ENCODE results near the gene GFOD1.

GFOD1 gene, protein sequence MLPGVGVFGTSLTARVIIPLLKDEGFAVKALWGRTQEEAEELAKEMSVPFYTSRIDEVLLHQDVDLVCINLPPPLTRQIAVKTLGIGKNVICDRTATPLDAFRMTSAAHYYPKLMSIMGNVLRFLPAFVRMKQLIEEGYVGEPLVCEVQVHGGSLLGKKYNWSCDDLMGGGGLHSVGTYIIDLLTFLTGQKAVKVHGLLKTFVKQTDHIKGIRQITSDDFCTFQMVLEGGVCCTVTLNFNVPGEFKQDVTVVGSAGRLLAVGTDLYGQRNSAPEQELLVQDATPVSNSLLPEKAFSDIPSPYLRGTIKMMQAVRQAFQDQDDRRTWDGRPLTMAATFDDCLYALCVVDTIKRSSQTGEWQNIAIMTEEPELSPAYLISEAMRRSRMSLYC

DNA sequence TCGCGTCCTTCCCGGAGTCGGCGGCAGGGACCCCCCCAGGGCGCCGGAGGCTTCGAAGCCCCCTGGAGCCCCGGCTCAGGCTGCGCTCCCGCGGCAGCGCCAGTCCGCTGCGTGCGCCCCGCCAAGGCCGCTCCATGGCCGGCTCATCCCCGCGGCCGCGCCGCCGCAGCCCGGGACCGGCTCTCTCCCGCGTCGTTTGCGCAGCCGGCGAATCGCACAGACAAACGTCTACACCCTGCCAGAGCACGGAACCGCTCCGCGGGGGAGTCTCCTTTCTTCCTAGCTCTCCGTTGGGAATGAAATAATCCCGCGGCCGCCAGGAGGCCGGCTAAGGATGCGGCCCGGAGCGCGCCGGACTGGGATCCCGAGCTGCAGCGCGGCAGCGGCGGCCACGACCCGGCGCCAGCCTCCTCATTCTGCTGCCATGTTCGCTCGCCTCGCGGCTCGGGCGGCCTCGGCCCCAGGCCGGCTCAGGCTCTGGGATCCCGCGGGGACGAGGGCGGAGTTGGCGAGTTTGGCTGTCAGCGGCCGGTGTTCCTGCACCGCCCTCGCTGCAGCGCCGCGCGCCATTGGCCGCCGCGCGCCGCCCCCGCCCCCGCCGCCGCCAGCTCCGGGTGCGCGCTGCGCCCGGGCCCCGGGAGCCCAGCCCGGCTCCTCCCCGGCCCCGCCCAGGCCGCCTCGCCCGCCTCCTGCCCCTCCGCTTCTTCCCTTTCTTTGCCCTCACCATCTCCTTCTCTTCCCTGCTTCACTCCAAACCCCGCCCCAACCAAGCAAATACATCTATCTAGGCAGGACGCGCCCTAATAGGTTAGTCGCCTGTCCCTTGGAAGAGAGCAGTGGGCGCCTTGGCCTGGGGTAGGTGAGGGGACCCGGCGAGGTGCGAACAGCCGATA lies at the start of gene GFOD1:
GFOD1 (minus strand) TSS at position 479 of the 893 bp plus-strand sequence. CDS start 710 bp downstream, outside the sequence.
- peak; percentile 78 for DNase-seq

DNA sequence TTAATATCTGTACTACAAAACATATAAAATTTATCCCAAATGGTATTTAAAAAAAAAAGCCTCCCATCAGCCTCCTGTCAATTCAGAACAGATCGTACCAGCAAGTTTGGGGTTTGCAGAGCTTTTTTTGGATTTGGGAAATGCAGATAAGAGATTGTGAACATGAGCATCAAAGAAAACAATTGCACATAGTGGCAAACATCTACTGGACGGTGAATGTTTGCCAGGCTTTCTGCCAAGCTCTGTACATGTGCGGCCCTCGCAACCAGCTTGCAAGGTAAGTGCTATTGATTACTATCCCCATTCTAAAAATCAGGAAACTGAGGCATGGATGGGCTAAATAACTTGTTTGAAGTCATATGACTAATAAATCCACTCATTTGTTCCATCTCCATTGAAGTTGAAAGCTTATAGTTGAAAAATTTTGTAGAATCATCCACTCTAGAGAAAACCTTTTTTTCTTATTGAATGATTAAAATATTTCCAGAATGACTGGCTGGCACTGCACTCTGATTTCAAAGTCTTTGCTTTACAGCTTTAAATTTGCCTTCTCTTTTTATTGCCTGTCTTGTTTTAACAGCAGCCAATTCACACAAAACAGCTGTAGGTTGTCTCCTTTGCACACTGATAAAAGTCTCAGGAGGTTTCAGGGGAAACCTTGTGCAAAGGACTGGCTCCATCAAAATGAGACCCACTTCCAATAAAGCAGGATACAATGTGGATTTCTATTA lies 49.6 kb upstream of the GFOD1 start:
- no peak for DNase-seq

DNA sequence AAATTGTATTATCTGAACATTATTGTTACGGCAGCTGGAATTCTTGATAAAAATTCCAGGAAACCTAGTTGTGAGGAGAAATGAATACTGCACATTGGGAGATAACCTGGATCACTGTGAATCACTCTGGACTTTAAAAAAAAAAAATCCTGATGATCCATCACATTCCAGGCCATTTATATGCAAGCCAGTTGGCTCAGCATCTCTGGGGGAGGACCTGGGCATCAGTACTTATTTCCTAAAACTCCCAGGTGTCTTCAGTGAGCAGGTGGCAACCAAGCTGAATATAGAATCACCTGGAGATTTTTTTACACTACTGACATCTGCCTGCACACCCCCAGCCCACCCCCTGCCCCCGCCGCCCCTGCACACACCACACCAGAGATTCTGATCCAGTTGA lies 47.9 kb upstream of the GFOD1 start:
- no peak for DNase-seq

DNA sequence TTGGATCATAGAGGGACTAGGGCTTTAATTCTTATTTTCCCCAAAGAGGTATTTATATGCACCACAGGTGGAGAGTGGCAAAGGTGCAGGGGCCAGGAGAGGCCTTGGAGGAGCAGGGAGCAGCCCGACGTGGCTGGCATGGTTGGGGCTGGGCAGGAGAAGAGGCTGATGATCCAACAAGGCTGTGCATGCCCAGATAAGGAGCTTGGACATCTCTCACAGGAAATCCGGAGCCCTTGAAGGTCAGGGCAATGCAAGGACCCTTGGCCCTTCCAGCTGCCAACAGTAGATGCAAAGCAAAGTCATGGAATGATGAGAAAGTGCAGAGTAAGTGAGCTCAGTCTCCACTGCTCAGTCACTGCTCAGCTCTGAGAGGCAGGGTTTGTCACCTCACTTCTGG lies 47.1 kb upstream of the GFOD1 start:
- DNase-seq = no peak

DNA sequence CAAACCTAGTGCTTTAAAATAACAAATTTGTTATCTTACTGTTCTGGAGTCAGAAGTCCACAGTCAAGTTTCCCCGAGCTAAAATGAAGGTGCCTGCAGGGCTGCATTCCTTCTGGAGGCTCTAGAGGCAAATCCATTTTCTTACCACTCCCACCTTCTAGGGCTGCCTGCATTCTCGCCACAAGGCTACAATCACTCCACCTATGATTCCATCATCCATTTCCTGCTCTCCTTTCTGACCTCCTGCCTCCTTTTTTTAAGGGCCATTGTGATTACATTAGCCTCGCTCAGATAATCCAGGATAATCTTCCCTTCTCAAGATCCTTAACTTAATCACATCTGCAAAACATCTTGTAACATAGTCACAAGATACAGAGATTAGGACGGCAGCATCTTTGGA lies 44.6 kb upstream of the GFOD1 start:
- DNase-seq = no peak

DNA sequence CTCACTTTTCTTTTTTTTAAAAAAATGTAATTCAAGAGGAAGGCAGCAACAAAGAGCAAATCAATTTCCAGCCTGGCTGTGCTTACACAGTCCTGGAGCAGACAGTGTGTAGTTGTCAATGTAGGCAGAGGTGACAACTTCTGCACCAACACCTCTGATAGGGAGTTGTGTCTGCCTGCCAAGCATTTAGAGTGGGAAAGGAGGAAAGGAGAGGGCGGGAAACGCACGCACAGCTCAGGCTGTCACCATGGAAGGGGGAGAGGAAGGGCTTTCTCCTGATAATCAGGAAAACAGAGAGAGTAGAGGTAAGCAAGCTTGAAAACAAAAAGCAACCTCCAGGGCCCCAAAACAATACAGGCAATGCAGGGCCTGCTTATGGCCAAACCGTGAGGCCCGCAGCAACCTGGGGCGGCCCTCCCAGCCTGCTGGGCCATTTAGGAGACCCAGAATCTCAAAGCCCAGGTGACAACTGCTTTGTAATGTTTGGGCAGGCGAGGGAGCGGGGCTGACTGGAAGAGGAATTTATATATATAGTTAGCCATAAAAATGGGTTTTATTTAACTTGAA lies 41.5 kb upstream of the GFOD1 start:
- DNase-seq = no peak

DNA sequence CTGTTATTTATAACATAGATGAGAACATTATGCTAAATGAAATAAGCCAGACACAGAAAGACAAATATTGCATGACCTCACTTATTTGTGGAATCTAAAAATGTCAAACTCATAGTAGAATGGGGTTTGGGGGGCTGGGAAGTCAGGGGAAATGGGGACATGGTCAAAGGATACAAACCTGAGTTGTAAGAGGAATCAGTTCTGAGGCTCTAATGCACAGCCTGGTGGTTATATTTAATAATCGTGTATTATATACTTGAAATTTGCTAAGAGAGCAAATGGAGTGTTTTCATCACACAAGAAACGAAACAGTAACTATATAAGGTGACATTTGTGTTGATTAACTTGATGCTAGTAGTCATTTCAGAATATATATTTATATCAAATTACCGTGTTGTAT lies 40.8 kb upstream of the GFOD1 start:
- DNase-seq = no peak

DNA sequence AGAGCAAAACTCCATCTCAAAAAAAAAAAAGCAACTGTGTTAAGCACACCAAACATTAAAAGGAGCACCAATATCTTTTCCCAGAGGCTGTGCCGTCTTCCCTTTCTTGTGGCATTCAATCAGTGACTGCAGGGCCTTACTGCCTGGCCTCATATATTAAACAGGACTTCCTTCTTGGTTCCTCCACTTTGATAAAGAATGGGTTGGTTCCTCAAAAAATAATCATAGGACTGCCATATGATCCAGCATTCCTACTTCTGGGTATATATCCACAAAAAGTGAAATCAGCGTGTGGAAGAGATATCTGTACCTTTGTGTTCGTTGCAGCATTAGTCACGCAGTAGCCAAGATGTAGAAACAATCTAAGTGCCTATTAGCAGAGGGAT lies 40.3 kb upstream of the GFOD1 start:
- no peak for DNase-seq

DNA sequence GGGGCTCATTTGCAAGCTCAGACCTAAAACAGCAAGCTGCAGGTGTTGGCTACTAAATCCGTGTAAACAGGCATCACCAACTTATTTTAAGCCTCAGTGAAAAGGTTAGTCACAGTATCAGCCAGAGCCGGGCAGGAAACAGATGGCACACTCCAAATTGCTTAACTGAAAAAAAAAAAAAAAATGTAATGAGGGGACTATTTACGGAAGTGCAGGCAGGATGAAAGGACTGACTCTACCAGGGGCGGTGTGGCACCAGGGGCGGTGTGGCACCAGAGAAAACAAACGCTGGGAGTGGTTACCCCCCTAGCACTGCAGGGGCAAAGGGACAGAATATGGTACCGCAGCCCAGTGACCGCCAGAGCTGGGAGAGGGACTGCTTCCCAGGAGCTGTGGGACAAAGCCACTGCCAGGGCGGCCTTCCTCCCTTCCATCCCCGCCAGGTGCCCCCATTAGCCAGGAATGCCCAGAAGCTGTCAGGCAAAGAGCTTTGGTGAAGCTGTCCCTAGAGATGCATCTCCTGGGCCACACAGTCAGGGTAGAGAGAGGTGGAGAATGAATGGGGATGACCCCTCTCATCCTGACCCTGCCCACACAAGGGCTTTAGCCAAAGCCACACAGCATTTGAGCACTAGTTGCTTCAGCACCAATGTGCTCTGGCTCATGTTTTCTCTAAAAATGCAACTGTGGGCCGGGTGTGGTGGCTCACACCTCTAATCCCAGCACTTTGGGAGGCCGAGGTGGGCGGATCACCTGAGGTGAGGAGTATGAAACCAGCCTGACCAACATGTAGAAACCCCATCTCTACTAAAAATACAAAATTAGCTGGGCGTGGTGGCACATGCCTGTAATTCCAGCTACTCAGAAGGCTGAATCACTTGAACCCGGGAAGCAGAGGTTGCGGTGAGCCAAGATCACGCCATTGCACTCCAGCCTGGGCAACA lies 39.6 kb upstream of the GFOD1 start:
- peak; percentile 14 for DNase-seq

DNA sequence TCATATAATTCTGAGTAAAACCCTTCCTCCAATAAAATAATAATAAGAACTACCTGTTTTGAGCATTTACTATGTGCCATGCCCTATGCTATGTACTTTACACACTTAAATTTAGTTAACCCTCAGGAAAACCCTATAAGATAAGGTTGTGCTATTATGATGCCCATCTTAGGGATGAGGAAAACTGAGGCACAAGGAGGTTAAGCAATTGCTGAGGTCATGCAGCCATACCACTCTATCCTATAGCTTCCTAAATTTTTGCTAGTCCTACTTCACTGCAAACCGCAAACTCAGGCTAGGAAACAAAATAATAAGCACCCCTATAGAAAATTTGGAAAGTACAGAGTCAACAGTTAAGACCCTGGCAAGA lies 38.9 kb upstream of the GFOD1 start:
- no peak for DNase-seq

DNA sequence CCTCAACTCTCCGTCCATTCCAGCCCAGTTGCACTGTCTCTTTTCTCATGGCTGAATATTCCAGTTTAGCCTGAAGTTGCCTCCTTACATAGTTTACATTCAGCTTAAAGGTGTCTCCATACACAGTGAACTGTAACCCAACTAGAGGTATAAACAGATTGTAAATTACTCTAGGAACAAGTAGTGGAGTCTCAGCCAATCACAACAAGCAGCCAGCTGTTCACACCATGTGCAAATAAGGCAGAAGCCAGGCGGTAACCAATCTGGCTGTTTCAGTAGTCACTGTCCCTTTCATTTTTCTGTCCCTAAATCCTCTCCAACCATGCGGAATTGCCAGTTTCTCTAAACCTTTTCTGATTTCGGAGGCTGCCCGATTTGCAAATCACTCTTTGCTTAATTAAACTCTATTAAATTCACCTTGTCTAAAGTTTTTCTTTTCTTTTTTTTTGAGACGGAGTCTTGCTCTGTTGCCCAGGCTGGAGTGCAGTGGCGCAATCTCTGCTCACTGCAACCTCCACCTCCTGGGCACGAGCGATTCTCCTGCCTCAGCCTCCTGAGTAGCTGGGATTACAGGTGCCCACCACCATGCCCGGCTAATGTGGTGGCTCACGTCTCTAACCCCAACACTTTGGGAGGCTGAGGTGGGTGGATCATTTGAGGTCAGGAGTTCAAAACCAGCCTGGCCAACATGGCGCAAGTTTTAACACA lies 37.6 kb upstream of the GFOD1 start:
- no peak for DNase-seq

DNA sequence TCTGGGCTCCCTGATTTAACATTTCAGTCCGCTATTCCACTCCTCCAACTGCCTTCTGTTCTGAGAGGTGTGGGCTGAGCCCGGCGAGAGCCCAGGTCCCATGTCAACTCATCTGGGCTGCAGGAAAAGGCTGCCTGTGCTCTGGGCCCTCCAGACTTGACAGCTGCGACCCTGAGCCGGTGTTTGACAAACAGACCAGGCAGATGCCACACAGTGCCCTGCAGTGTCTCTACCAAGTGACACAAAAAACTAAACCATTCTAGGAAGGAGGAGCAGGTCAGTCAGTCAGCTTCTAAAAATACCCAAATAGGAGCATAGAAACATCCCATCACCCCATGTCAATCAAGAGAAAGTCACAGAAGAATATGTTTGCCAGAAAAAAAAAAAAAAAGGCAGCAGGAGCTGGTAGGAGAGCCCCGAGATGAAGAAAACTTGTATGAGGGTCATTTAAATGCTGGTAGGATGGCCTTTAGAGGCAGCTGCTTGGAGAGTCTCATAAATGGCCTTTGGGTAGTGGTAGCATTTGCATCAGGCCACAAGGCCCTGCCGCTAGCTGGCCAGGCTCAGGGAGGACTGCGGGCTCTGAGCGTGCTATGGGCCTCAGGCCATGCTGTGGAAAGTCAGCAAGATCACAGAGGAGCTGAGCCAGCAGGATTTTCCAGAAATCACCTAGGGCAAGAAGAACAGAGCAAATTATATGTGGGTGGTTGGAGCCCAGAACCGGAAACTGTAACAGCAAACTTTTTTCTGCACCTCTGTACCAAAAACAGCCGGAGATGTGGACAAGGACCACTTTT lies 36.6 kb upstream of the GFOD1 start:
- no peak for DNase-seq

DNA sequence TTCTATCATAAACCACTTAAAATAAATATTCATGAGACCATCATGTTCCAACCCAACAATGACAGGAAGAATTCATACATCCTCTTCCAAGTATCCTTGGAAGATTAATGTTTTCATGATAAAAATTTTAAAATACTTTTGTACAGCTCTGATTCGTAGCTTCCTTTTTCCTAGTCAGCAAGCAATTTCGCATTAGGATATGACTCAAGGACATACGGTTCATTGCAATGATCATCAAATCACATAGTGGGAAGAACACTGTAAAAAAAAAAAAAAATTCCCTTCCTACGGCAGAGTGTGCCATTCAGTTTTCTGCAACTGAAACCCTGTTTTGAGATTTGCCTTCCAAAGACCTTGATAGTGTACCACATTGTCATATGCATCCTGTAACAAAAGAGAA lies 35.3 kb upstream of the GFOD1 start:
- DNase-seq = no peak

DNA sequence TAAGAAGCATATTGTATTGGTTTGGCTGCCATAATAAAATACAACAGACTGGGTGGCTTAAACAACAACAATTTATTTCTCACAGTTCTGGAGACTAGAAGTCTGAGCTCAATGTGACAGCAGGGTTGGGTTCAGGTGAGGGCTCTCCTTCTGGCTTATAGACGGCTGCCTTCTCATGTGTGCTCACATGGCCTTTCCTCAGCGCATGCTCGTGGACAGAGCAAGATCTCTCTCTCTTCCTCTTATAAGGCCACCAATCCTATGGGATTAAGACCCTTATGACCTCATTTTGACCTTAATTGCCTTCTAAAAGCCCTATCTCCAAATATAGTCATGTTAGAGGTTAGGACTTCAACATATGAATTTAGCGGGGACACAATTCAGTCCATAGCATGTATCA lies 32.4 kb upstream of the GFOD1 start:
- DNase-seq = no peak

DNA sequence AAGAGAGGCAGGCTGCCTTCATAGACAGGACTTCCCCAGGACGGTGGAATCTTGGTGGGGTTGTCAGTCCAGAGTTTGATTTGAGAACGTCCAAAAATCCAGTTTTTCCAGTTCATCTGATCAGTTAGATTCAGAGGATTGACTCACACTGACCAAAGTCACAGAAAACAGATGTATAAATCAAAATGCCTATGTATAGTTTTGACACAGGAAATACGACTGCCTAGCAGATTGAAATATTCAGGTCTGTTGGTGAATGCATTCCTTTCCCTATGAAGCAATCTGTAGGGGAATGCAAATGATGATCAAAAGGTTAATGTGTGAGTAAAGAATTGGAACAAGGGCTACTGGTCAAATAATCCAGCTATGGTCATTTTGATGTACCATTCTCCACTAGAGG lies 29.7 kb upstream of the GFOD1 start:
- DNase-seq = no peak

DNA sequence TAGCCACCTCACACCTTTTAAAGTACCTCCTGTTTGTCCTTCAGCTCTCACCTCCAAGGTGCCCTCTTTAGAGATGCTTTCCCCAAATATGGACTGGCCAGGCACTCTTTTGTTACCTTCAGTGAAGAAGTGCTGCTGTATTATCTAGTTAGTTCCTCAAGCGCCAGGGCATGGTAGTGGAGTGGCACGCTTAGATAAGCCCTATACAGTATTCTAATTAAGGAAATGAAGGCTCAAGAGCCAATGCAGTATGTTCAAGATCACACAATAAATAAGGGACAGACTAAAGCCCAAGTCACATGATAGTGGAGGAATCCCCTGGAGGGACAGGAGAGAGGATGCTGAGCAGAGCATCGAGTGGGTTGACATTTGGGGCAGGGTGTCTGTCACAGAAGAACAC lies 28.5 kb upstream of the GFOD1 start:
- DNase-seq = no peak

DNA sequence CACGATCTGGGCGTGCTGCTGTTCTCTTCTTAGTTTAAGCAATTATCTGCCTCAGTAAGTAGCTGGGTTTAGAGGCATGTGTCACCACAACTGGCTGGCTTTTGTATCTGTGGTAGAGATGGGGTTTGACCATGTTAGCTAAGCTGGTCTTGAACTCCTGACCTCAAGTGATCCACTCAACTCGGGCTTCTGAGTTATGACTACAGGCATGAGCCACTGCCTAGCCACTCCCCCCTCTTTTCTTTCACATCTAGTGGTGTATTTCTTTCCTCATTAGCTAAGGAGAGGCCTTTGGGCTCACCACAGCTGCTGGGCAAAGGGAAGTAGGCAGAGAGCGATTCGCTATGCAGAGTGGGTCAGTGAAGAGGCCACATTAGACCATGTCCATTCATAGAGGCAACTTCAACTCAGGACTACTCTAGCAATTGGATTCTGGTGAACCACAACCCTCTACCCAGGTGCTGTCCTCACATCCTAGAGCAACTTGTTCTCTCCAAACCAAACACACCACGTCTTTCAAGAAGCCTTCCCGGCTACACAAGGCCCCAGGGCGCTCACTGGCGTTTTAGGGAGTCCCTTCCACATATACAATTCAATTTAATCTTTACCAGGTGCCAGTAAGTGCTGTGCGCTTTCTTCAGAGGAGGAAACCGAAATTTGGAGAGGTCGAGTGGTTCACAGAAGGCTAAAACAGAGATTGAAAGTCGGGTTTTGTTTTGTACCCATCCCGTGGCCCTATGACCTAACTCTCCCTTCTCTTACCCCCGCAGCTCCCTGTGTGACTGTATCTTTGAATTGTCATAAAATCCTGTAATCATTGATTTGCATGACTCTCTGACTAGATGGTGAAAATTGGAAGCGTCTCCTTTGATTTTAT lies 26.5 kb upstream of the GFOD1 start:
- DNase-seq = no peak

DNA sequence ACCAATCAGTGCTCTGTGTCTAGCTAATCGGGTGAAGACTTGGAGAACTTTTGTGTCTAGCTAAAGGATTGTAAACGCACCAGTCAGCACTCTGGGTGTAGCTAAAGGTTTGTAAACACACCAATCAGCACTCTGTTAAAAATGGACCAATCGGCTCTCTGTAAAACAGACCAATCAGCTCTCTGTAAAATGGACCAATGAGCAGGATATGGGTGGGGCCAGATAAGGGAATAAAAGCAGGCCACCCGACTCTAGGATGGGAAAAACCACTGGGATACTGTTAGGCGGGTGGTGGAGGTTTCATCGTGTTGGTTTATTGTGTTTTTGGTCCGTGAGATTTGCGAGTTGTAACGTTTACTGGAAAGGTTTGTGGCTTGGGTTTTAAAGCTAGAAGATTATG lies 25.5 kb upstream of the GFOD1 start:
- no peak for DNase-seq

DNA sequence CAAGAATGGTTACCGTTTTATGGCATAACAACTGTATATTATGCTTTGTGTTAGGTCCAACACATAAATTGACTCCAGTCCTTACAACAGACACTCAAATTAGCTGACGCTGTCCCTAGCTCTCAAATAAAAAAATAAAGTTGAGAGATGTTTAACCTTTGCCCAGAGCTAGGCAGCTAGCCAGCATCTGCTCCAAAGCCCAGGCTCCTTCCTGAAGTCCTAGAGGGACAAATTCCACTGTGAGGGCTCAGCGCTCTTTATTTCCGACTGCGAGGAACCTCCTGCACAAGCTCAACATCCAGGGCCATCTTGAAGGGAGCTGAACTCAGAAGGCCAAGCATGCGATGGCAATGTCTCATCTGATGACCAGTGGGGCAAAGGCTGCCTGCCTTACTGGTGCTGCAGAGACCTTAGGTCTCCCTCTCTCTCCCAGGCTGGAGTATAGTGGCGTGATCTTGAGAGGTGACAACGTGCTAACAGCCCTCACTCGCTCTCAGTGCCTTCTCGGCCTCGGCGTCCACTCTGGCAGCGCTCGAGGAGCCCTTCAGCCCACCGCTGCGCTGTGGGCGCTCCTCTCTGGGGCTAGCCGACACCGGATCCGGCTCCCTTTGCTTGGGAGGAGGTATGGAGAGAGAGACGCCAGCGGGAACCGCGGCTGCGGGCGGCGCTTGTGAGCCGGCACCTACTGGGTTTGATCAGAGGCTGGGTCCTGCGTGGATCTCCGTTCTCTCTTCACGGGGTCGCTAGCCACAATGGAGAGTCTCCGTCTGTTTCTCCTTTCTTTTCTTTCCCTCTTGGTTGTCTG lies 24.7 kb upstream of the GFOD1 start:
- no peak for DNase-seq
